Activated naive CD4-positive, alpha-beta T cell treated with anti-CD3 and anti-CD28 coated beads, Interleukin-2, amount 50 U/mL, for 72 hours (primary cell): Measurements from ENCODE around the gene ADNP. TPM values are rescaled to one million over a fixed set of nuclear protein-coding genes. Genes with fewer than 3 reads are reported as not detected.

Experiments used
- ATAC-seq, 2 donors: fragments of 150-1000 bp; cut with Tn5 transposase; 2 replicates each; pipeline ENCODE4 v1.10.0; 2021; ENCODE audit warnings: mild to moderate bottlenecking in 2 of 2, moderate library complexity in 2 of 2
- DNase-seq, 2 donors: peaks; one replicate each; pipeline ENCODE4 v3.0.0; 2021 to 2022; ENCODE audit warnings: low spot score in 2 of 2
- H3K27ac Mint-ChIP-seq, 2 donors: one replicate each; pipeline ENCODE4 v1.8.0; 2022; ENCODE audit warnings: mild to moderate bottlenecking in 2 of 2, mixed read lengths in 2 of 2
- H3K36me3 Mint-ChIP-seq, 2 donors: one replicate each; pipeline ENCODE4 v1.8.0; 2022; ENCODE audit warnings: mixed read lengths in 2 of 2
- H3K9me3 Mint-ChIP-seq, 2 donors: one replicate each; pipeline ENCODE4 v1.8.0; 2022; ENCODE audit warnings: mixed read lengths in 2 of 2
- total RNA-seq, 2 donors: library from RNA; stranded (reverse); gene quantifications; one replicate each; pipeline ENCODE4 v1.2.3, GENCODE V29; 2022

ADNP gene
- total RNA-seq, 2 donors from 2014 or later, result 65.1 to 70.7 TPM

DNA sequence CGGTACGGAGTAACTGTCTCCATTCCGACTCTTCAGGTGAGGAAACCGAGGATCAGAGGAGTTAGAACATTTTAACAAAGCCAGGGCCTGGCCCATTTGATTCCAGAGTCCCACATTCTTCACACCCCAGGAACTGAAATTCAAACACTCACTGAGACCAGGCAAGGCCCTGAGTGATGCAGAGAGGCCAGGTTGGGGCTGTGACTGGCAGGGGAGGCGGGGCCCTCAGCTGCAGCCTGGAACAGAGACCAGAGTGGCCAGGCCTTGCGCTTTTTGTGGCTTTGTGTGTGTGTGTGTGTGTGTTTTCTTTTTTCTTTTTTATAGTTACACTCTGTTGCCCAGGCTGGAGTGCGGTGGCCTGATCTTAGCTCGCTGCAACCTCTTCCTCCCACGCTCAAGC is 79.2 kb downstream of the ADNP start:
- no peak for DNase-seq
- Mint-ChIP-seq H3K9me3 (no peaks in the 10 kb centered on the region), H3K36me3 (no peaks in the 10 kb centered on the region), H3K27ac (peak overlapping the region; percentile 55 to 68)
- ATAC-seq, result no peak

DNA sequence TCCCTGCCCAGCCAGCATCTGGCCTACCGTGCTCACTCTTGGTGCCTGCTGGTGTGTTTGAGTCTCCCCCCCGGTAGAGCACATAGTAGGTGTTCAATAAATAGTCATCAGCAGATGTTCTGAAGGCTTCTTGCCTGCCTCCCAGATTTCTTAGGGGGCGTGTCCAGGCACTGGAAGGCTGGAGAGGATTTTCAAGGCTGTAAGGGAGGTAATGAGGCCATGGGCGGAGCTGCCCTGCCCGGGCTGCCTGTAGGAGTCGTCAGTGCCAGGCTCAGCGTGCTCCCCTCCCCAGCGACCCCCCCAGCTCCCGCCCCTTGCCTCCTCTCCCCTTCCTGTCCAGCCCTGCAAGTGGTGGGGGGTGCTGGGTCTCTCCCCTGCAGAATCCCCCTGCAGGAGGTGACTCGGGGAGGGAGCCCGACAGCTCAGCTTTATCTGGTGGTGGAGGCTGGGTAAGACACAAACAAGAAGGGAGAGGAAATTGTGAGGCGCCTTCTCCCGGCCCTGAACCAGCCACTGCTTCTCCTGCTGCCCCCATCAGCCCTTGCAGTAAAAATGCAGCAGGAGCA is 80.4 kb downstream of the ADNP start:
- ATAC-seq (no peak), DNase-seq (no peak)
- Mint-ChIP-seq H3K27ac (peak overlapping the region; percentile 20 to 44), H3K9me3 (no peaks in the 10 kb centered on the region), H3K36me3 (no peaks in the 10 kb centered on the region)

DNA sequence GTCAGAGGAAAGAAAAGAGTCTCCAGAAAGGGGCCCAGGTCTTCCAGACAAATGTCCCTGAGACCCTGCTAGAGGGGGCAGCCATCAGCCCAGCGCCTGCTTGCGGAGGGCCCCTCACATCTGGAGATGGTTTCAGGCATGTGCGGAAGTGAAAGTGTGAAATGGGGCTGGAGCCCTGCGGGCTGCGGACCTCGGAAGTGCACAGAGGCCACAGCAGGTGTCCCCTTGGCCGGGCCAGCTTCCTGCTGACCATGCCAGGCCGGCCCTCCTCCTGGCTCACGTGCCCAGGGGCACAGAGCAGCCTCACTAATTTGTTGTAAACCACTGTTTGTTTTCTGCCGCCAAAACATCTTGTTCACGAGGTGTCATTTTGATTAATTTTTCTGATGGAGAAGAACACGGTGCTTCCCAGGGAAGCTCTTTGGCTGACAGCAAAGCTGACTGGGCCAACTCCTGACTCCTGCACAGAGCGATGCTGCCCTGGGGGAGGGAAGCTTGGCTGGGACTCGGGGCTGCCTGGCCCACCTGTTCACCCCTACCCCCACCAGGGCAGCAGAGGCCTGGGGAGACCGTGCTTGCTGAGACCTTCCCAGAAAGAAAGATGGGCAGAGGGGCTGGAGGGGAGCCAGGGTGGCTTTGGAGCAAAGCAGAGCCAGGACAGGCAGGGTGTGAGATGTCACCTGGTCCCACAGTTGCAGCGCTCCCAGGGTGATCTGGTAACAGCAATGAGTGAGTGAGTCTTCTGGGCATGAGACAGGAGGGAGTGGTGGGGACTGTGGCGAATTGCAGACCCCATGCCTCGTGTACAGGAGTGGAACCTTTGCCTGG is 82.2 kb downstream of the ADNP start:
- ATAC-seq (no peak), DNase-seq (no peak)
- Mint-ChIP-seq H3K27ac (peak overlapping the region; percentile 21 to 50), H3K9me3 (no peaks in the 10 kb centered on the region), H3K36me3 (no peaks in the 10 kb centered on the region)

DNA sequence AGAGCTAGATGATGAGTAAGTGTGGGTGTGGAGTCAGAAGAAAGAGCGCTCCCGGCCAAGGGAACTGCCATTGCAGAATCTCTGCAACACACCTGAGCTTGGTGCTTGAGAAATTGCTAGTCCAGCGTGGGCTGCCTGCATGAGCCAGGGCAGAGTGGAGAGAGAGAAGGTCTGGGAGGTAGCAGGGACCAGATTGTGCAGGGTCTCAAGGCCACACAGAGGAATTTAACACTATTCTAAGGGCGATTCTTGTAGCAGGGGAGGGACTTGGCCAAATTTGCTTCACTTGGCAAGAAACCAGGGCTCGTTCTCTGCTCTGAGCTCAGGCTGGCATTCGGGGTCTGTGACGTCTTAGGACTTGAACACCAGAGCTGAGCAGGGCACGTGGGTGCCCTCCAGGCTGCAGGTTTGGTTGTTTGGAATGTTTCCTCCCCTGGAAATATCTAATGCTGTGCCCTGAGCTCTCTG is 82.9 kb downstream of the ADNP start:
- H3K36me3 Mint-ChIP-seq, result no peaks in the 10 kb centered on the region
- H3K27ac Mint-ChIP-seq, result peak overlapping the region in 1 of 2 donors; percentile 21
- H3K9me3 Mint-ChIP-seq, result no peaks in the 10 kb centered on the region
- ATAC-seq (no peak), DNase-seq (no peak)

DNA sequence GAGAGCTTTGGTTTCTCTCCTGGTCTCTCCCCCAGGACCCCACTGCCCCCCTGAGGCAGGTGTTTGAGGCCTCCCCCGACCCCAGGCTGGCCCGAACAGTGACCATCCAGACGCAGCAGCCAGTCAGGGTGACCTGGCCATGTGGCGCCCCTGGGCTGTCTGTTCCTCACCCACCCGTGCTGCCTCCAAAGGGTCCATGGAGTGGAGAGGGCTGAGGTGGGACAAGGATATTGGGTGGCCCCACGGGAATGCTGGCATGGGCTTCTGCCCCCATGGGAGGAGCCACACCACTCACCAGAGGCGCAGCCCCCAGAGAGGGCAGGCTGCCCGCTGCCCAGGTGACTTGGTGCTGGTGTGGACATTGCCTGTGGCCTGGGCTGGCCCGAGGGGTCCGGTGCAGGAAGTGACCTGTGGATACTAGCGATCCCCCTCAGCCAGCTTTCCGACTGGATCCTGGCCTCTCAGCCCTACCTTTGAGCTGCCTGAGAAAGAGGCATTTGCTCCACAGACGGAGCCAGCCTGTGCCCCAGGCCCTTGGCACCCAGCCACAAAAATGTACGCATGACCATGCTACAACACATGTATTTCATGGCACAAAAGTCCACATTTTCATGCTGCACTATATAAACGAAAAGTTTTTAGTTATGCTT is 85.5 kb downstream of the ADNP start:
- DNase-seq, result no peak
- H3K9me3 Mint-ChIP-seq, result no peaks in the 10 kb centered on the region
- H3K36me3 Mint-ChIP-seq, result no peaks in the 10 kb centered on the region
- H3K27ac Mint-ChIP-seq, result peak overlapping the region in 1 of 2 donors; percentile 70
- no peak for ATAC-seq

DNA sequence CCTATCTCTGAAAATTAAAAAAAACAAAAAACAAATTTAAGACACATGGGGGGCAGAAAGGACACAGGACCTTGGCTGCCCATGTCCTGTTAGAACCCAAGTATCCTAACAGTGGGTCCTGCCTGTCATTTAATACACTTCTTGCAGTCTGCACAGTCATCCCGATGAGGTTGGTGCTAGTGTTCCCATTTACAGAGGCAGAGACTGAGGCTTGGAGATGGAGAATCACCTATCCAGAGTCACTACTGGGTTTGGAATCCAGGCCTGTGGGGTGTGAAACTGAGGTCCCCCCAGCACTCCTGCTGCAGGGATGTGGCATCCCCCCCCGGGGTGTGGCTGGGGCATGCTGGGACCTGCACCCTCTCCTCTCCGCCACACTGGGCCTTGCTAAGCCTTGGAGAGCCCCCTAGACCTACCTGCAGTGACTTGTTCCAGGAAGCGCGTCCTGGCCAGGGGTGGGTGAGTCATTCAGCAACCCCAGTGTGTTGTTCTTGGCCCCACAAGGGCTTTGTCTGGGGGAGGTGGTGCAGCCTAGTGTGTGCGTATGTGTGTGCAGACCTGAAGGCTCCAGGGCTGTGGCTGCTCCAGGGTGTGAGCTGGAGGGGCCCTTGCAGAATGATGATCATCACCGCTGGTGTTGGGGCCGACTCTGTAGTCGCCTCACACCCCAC is 86.7 kb downstream of the ADNP start:
- Mint-ChIP-seq H3K27ac (peak overlapping the region in 1 of 2 donors; percentile 70), H3K36me3 (no peaks in the 10 kb centered on the region), H3K9me3 (no peaks in the 10 kb centered on the region)
- DNase-seq (peak; percentile 56 to 58), ATAC-seq (peak; percentile 96 to 98)

DNA sequence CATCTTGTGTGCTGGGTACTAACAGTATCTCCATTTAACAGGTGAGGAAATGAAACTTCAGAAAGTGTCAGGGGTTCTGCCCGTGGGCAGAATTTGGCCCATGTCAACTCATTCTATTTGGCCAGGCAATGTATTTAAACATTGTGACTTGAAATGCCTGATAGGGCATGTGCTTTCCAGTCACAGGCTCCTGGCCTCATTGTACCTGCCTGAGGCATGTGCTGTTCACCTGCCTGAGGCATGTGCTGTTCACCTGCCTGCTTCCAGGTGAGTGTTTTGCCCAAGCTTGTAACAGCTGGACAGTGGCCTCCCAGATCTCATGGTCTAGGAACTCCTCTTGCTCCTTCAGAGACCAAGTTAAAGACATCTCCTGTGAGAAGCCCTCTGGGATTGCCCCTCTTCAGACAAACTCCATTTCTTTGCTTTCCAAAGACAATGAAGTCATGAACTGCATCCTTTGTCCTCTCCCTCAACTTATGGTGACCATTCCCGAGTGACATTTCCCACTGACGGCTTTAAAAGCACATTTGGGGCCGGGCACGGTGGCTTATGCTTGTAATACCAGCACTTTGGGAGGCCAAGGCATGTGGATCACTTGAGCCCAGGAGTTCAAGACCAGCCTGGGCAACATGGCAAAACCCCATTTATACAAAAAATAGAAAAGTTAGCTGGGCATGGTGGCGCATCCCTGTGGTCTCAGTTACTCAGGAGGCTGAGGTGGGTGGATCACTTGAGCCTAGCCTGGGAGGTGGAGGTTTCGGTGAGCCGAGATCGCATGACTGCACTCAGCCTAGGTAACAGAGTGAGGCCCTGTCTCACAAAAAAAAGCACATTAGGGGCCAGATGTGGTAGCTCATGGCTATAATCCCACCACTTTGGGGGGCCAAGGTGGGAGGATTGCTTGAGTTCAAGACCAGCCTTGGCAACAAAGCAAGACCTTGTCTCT is 87.6 kb downstream of the ADNP start:
- Mint-ChIP-seq H3K27ac (peak overlapping the region; percentile 24 to 70), H3K9me3 (no peaks in the 10 kb centered on the region), H3K36me3 (no peaks in the 10 kb centered on the region)
- ATAC-seq, result no peak
- no peak for DNase-seq

DNA sequence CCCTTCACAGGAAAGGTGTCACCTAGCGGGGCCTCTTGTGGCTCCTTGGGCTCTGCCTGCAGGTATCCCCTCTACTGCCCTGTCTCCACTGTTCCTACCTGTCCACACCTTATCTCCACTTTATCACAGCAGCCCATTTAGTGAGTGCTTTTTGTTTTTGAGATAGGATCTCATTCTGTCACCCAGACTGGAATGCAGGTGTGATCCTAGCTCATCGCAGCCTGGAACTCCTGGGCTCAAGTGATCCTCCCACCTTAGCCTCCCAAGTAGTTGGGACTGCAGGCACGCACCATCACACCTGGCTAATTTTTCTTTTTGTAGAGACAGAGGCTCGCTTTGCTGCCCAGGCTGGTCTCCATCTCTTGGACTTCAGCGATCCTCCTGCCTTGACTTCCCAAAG is 88.4 kb downstream of the ADNP start:
- ATAC-seq (no peak), DNase-seq (no peak)
- Mint-ChIP-seq H3K36me3 (no peaks in the 10 kb centered on the region), H3K9me3 (no peaks in the 10 kb centered on the region), H3K27ac (no peak overlapping the region)

Other genes with a start within 250 kb of the ADNP start
- under 1 TPM in 1 of 2 donors, not detected in 1; 0.08 TPM for gene RIPOR3, start 239.9 kb downstream of the ADNP start, total RNA-seq
- 1 to 10 TPM; 5.6 to 6.9 TPM for gene PARD6B, start 199.9 kb downstream of the ADNP start, total RNA-seq
- 10 to 100 TPM; 12.6 to 19.3 TPM for gene BCAS4, start 136.4 kb downstream of the ADNP start, total RNA-seq
- gene DPM1, start 27.1 kb upstream of the ADNP start, total RNA-seq, result 10 to 100 TPM; 53.0 to 58.0 TPM
- gene MOCS3, start 27.4 kb upstream of the ADNP start, total RNA-seq, result 1 to 10 TPM; 2.4 to 4.3 TPM
- gene KCNG1, start 91.7 kb upstream of the ADNP start, total RNA-seq, result under 1 TPM in 1 of 2 donors, not detected in 1; 0.86 TPM